Fibroblast of mammary gland (primary cell): ENCODE results near the gene STN1.

Source experiments
- DNase-seq: peaks from one replicate; pipeline ENCODE4 v3.0.0-alpha.2; 2010; ENCODE audit warnings: low read depth
- H3K4me3 ChIP-seq: 2 replicates; pipeline ENCODE4 v1.5.1; 2011; ENCODE audit warnings: low read depth, mild to moderate bottlenecking, low read length, moderate library complexity; ENCODE audit not compliant: control insufficient read depth
- CTCF ChIP-seq: conservative IDR thresholded peaks from 2 replicates; pipeline ENCODE4 v1.5.1; 2011; ENCODE audit warnings: low read depth, low read length, inconsistent platforms; ENCODE audit not compliant: control insufficient read depth, insufficient read depth

Gene STN1

GRCh38 chr10:103882285-103883007, 35.5 kb downstream of the STN1 start:
- no peak for DNase-seq
- H3K4me3 ChIP-seq, result no peak overlapping the region
- no peak for TF ChIP-seq CTCF

- no peak for DNase-seq
- H3K4me3 ChIP-seq, result no peak overlapping the region
- TF ChIP-seq CTCF, result no peak
Measured at GRCh38 chr10:103881416-103882284, 36.3 kb downstream of the STN1 start.

- no peak for TF ChIP-seq CTCF
- no peak overlapping the region for H3K4me3 ChIP-seq
- no peak for DNase-seq
Measured at GRCh38 chr10:103879831-103880230, 38.2 kb downstream of the STN1 start.

GRCh38 chr10:103879409-103879808, 38.6 kb downstream of the STN1 start:
- TF ChIP-seq CTCF, result no peak
- no peak overlapping the region for H3K4me3 ChIP-seq
- no peak for DNase-seq

DNA sequence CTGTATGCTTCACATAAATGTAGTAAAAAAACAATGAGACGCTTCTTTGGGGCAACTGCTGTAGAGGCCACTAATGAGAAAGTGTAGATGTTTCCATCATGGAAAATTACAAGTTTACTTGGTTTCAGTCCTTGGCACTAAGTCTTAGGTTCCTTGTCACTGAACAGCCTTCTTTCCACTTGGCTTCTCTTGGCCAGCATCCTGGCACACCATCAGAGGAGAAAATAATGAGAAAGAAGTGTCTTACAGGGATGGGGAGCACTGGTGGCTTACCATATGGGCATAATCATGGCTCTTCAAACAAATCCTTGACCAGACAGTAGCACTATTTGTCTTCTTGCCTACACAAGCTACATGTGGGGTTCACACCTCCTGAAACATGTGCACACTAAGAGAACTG, 40.1 kb downstream of the STN1 start:
- TF ChIP-seq CTCF, result no peak
- no peak overlapping the region for H3K4me3 ChIP-seq
- DNase-seq, result no peak

DNA sequence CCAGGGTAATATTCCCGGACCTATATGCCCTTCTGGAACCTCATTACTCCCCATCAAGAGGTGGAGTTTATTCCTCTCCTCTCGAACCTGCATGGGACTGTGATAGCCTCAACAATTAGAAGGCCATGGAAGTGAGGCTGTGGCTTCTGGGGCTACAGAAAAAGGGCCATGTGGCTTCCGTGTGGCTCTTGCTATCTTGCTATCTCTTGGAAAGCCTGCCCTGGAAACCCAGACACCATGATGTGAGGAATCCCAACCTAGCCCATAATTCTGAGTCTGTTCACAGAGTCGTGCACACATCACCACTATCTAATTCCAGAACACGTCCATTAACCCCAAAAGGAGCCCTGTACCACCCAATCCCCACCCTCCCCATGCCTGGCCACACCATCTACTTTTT, 41.8 kb downstream of the STN1 start:
- no peak for DNase-seq
- H3K4me3 ChIP-seq, result no peak overlapping the region
- TF ChIP-seq CTCF, result no peak
